Trophoblast cell (in vitro differentiated cells and primary cell): ENCODE measurements around the gene CNNM2.
"Not testable (repeated sequence)": the region's sequence is repeated elsewhere in the genome, so short reads cannot be mapped to it uniquely, and the experiment has no call there.

ENCODE experiments used
- DNase-seq, 2 donors: peaks; one replicate each; pipeline ENCODE4 v3.0.0-alpha.2; 2016
- H2AFZ ChIP-seq: 2 replicates; pipeline ENCODE4 v1.6.1; 2013; ENCODE audit warnings: low read length, moderate library complexity, mild to moderate bottlenecking; ENCODE audit not compliant: insufficient read depth, poor library complexity
- H2AK5ac ChIP-seq: 2 replicates; pipeline ENCODE4 v1.6.1; 2013; ENCODE audit warnings: mild to moderate bottlenecking, low read length
- H2BK120ac ChIP-seq: 2 replicates; pipeline ENCODE4 v1.6.1; 2013; ENCODE audit warnings: low read length, mild to moderate bottlenecking, moderate library complexity; ENCODE audit not compliant: insufficient read depth, poor library complexity
- H2BK12ac ChIP-seq: 2 replicates; pipeline ENCODE4 v1.6.1; 2013; ENCODE audit warnings: mild to moderate bottlenecking, low read length, moderate library complexity
- H2BK5ac ChIP-seq: 2 replicates; pipeline ENCODE4 v1.6.1; 2013; ENCODE audit warnings: low read length, low read depth, moderate library complexity, mild to moderate bottlenecking; ENCODE audit not compliant: poor library complexity
- H3K14ac ChIP-seq: 2 replicates; pipeline ENCODE4 v1.6.1; 2013; ENCODE audit warnings: mild to moderate bottlenecking, low read length
- H3K18ac ChIP-seq: 2 replicates; pipeline ENCODE4 v1.6.1; 2013; ENCODE audit warnings: mild to moderate bottlenecking, low read length
- H3K23ac ChIP-seq: 2 replicates; pipeline ENCODE4 v1.6.1; 2013; ENCODE audit warnings: low read length
- H3K27ac ChIP-seq: 2 replicates; pipeline ENCODE4 v1.5.1; 2013; ENCODE audit warnings: low read depth, mild to moderate bottlenecking, inconsistent platforms, low read length, moderate library complexity
- H3K27me3 ChIP-seq: 2 replicates; pipeline ENCODE4 v1.6.1; 2013; ENCODE audit warnings: inconsistent platforms, mild to moderate bottlenecking, low read length, moderate library complexity; ENCODE audit not compliant: insufficient read depth
- H3K36me3 ChIP-seq, 2 experiments: 1 replicate in 1 of 2; 2 replicates in 1 of 2; pipeline ENCODE4 v1.6.1; 2013; ENCODE audit warnings: low read length in 2 of 2, mild to moderate bottlenecking in 2 of 2, moderate library complexity in 1 of 2; ENCODE audit not compliant: insufficient read depth in 2 of 2, control insufficient read depth in 1 of 2
- H3K4ac ChIP-seq: 2 replicates; pipeline ENCODE4 v1.6.1; 2013; ENCODE audit warnings: low read depth, mild to moderate bottlenecking, low read length, moderate library complexity
- H3K4me1 ChIP-seq, 2 experiments: 1 replicate in 1 of 2; 2 replicates in 1 of 2; pipeline ENCODE4 v1.6.1; 2013; ENCODE audit warnings: low read length in 2 of 2, mild to moderate bottlenecking in 2 of 2, moderate library complexity in 1 of 2; ENCODE audit not compliant: insufficient read depth in 2 of 2, control insufficient read depth in 1 of 2
- H3K4me2 ChIP-seq: 2 replicates; pipeline ENCODE4 v1.6.1; 2013; ENCODE audit warnings: inconsistent platforms, mild to moderate bottlenecking, low read length, moderate library complexity
- H3K4me3 ChIP-seq: 2 replicates; pipeline ENCODE4 v1.5.1; 2013; ENCODE audit warnings: mild to moderate bottlenecking, low read depth, low read length, inconsistent platforms
- H3K79me1 ChIP-seq: one replicate; pipeline ENCODE4 v1.6.1; 2013; ENCODE audit warnings: low read length
- H3K79me2 ChIP-seq: 2 replicates; pipeline ENCODE4 v1.6.1; 2013; ENCODE audit warnings: low read length, mild to moderate bottlenecking; ENCODE audit not compliant: control insufficient read depth, insufficient read depth, poor library complexity
- H3K9ac ChIP-seq: 2 replicates; pipeline ENCODE4 v1.6.1; 2013; ENCODE audit warnings: mild to moderate bottlenecking, low read length
- H3K9me3 ChIP-seq: 2 replicates; pipeline ENCODE4 v1.6.1; 2013; ENCODE audit warnings: low read depth, mild to moderate bottlenecking, control low read depth, inconsistent platforms, low read length; ENCODE audit not compliant: insufficient read depth
- H4K12ac ChIP-seq: 2 replicates; pipeline ENCODE4 v1.6.1; 2013; ENCODE audit warnings: low read depth, mild to moderate bottlenecking, low read length, moderate library complexity
- H4K8ac ChIP-seq: 2 replicates; pipeline ENCODE4 v1.6.1; 2013; ENCODE audit warnings: low read depth, mild to moderate bottlenecking, low read length, moderate library complexity
- H4K91ac ChIP-seq: one replicate; pipeline ENCODE4 v1.6.1; 2013; ENCODE audit warnings: low read depth, mild to moderate bottlenecking, low read length, moderate library complexity
- WGBS: extraction: QIAGEN DNeasy Blood & Tissue Kit; methylation state at CpG from one replicate; pipeline ENCODE4 v1.1.7; 2013; ENCODE audit warnings: missing lambda C conversion rate; ENCODE audit not compliant: insufficient read length, insufficient coverage; ENCODE audit errors: extremely low coverage; 5-methylcytosine and 5-hydroxymethylcytosine counted together

CNNM2 gene

DNA sequence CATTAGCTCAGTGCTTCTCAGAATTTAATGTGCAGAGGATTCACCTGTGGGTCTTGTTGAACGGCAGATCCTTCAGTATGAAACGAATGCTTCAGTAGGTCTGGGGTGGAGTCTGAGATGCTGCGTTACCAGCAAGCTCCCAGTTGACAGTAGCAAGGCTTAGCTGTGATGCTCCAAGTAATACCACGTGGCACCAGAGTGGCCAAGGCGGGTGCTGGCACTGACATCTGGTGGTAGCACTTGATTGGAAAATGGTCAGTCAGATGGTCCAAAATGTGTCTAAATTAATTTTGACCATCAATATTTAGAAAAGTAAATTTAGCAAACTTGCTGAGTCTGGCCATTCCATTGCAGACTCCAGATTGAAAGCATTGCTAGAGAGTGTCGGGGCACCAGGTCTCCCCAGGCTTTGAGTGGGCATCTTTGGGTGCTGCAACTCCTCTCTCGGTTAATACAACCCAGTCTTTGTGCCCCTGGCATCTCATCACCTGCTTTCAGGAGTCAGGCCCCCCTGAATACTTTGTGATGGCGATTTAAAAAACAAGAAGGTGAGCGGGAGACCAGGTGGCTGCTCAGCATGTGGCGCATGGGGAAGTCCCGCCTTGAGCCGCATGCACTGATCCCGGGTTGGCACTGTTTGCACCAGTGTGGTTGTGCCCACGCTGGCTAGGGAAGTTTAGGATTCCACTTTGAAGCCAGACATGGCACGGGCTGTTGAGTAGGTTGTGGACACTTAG is 144.9 kb downstream of the CNNM2 start:
- Histone ChIP-seq H3K4me3 (no peak overlapping the region), H2BK120ac (no peak overlapping the region), H3K4me2 (no peak overlapping the region), H4K91ac (no peak overlapping the region), H3K27me3 (no peaks in the 10 kb centered on the region), H3K4ac (no peak overlapping the region), H3K27ac (no peak overlapping the region), H2BK12ac (no peak overlapping the region), H3K18ac (no peak overlapping the region), H3K36me3 (no peaks in the 10 kb centered on the region), H3K23ac (no peak overlapping the region), H4K12ac (no peak overlapping the region), H3K14ac (no peak overlapping the region), H2BK5ac (no peak overlapping the region), H3K79me2 (no peaks in the 10 kb centered on the region), H2AFZ (no peak overlapping the region), H3K79me1 (no peaks in the 10 kb centered on the region), H3K4me1 (no peaks in the 10 kb centered on the region), H4K8ac (no peak overlapping the region), H2AK5ac (no peak overlapping the region), H3K9me3 (no peaks in the 10 kb centered on the region), H3K9ac (peak overlapping the region; percentile 20)
- no CpG with 5 or more reads among the region's 15 CpGs for WGBS
- DNase-seq, result no peak

DNA sequence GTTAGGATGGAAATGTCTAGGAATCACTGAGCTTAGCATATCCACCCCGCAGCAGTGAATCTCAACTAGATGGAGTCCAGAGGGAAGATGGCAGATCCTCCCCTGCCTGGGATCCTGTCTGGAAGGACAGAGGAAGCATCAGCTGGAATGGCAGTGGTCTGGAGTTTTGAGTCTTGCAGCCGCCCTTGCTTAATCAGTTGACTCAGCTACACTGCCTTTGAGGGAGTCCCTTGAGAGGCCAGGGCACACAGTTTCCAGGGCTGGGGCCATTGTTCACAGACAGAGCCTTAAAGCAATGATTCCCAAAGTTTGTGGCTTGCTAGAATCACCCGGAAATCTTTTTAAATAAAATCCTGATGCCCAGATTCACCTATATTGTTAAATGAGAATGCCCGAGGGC is 146.9 kb downstream of the CNNM2 start:
- Histone ChIP-seq H2BK120ac (no peak overlapping the region), H3K27ac (no peak overlapping the region), H2BK12ac (no peak overlapping the region), H3K79me1 (no peaks in the 10 kb centered on the region), H4K12ac (no peak overlapping the region), H3K4me2 (no peak overlapping the region), H3K4ac (no peak overlapping the region), H3K36me3 (no peaks in the 10 kb centered on the region), H3K9ac (no peak overlapping the region), H3K14ac (no peak overlapping the region), H3K23ac (no peak overlapping the region), H2BK5ac (no peak overlapping the region), H2AK5ac (no peak overlapping the region), H3K9me3 (no peaks in the 10 kb centered on the region), H4K91ac (no peak overlapping the region), H3K79me2 (no peaks in the 10 kb centered on the region), H2AFZ (no peak overlapping the region), H3K18ac (no peak overlapping the region), H3K4me1 (peaks cover 0 to 3% of the 10 kb centered on the region in 2 experiments), H3K4me3 (no peak overlapping the region), H3K27me3 (no peaks in the 10 kb centered on the region), H4K8ac (no peak overlapping the region)
- WGBS, result no CpG with 5 or more reads among the region's 4 CpGs
- DNase-seq, result no peak

- H4K12ac ChIP-seq, result no peak overlapping the region
- no peak overlapping the region for H3K9ac ChIP-seq
- no peak overlapping the region for H2BK120ac ChIP-seq
- no peak overlapping the region for H4K8ac ChIP-seq
- no peak overlapping the region for H3K14ac ChIP-seq
- DNase-seq, result no peak
- no peak overlapping the region for H3K23ac ChIP-seq
- H2BK5ac ChIP-seq, result no peak overlapping the region
- no CpG with 5 or more reads among the region's 16 CpGs for WGBS
- H3K36me3 ChIP-seq, result no peaks in the 10 kb centered on the region
- no peak overlapping the region for H3K4me3 ChIP-seq
- no peaks in the 10 kb centered on the region for H3K27me3 ChIP-seq
- H4K91ac ChIP-seq, result no peak overlapping the region
- H2AK5ac ChIP-seq, result no peak overlapping the region
- H3K79me2 ChIP-seq, result no peaks in the 10 kb centered on the region
- no peak overlapping the region for H2AFZ ChIP-seq
- H3K79me1 ChIP-seq, result no peaks in the 10 kb centered on the region
- no peak overlapping the region for H3K18ac ChIP-seq
- H3K4me1 ChIP-seq, result peaks cover 0 to 3% of the 10 kb centered on the region in 2 experiments
- H3K4ac ChIP-seq, result no peak overlapping the region
- H2BK12ac ChIP-seq, result no peak overlapping the region
- H3K27ac ChIP-seq, result no peak overlapping the region
- H3K9me3 ChIP-seq, result no peaks in the 10 kb centered on the region
- H3K4me2 ChIP-seq, result no peak overlapping the region
Measured at GRCh38 chr10:103066141-103067098, 148.3 kb downstream of the CNNM2 start.

- H2BK12ac ChIP-seq, H3K23ac ChIP-seq: not testable (repeated sequence)
Measured at GRCh38 chr10:103067099-103067477, 149.0 kb downstream of the CNNM2 start.

More at GRCh38 chr10:103067099-103067477, 149.0 kb downstream of the CNNM2 start:
- H3K18ac ChIP-seq, H3K9ac ChIP-seq, H2BK120ac ChIP-seq, H3K79me2 ChIP-seq, H3K27me3 ChIP-seq, H3K36me3 ChIP-seq, H2BK5ac ChIP-seq, H4K8ac ChIP-seq, H3K79me1 ChIP-seq, H3K4me1 ChIP-seq, H4K91ac ChIP-seq, H3K9me3 ChIP-seq, H3K4me3 ChIP-seq, H3K14ac ChIP-seq, H3K27ac ChIP-seq, H3K4me2 ChIP-seq, H2AK5ac ChIP-seq, H3K4ac ChIP-seq, H2AFZ ChIP-seq, H4K12ac ChIP-seq, DNase-seq: not testable (repeated sequence)
- no CpG with 5 or more reads among the region's 4 CpGs for WGBS
